GM18861 (cell line): ENCODE data around the gene ZNF524.

Experiments used
- ATAC-seq: cut with Tn5 transposase; IDR thresholded peaks from one replicate; pipeline ENCODE4 v1.9.1; 2021; ENCODE audit not compliant: unreplicated experiment

Gene ZNF524

DNA sequence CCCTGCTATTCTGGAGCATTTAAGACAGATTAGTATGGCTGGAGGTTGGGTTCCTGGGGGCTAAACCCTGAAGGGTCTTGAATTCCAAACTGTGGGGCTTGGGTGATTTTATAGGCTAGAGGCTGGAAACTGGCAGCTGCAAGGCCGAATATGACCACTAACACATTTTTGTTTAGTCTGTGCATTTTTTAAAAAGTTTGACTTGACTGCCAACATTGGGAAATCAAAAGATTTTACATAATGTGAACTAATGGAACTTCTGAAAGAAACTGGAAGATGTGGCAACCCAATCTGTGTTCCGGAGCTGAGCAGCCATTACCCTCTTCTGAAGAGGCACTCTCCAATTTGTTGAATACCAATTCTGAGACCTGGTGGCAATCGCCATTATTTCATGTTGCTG is 19.2 kb downstream of the ZNF524 start:
- ATAC-seq, result no peak

DNA sequence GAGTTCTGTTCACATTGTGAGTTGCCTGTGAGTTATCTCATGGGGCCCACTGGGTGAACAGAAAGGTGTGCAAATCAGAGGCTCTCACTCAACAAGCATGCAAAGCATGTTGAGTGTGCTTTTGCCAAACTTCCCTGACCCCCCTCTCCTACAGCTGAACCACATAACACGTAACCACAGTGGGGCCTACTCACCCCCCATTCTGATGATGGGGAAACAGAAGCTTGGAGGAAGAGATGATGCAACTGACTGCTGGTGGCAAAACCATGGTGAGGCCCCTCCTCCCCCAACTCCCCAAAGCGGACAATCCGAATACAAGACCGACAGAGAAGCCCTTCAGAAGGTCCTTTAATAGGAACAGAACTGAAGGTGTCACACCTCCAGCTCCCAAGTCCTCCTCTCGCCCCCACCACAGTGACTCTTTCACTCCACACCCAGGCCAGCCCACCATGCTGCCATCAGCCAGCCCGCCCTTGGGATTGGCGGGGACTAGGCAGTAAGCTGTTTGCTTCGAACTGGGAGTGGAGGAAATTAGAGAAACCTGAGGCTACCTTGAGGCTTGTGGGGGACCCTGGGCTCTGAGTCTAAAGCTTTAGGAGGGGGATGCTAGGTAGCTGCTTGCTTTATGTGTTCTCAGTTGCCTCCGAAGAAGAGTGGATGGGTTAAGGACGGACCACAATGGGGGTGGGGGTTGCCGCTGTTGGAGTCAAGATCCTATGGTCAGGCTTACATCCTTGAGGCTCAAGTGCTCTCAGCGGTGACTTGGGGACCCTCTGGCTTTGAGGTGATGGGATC is 20.5 kb downstream of the ZNF524 start:
- no peak for ATAC-seq

- ATAC-seq, result no peak
Measured at GRCh38 chr19:55621205-55621672, 21.2 kb downstream of the ZNF524 start.

DNA sequence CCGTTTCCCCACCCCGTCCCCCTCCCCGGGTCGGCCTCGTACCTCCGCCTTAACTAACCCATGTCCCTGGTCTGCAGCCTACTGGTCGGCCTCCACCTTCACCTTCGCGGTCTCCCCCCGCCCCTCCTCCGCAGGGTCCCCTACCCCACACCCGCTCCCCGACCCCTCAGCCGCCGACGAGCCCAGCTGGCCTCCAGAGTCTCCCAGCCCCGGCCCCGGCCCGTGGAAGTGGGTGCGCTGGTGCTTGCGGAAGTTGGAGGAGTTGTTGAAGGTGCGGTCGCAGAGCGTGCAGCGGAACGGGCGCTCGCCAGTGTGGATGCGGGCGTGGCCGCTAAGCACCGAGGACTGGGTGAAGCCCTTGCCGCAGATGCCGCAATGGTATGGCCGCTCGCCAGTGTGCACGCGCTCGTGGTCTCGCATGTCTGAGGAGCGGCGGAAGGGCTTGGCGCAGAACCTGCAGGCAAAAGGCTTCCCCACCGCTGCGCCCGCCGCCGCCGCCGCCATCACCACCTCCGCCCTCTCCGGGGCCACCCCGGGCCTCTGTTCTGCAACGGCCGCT is 21.7 kb downstream of the ZNF524 start:
- no peak for ATAC-seq

DNA sequence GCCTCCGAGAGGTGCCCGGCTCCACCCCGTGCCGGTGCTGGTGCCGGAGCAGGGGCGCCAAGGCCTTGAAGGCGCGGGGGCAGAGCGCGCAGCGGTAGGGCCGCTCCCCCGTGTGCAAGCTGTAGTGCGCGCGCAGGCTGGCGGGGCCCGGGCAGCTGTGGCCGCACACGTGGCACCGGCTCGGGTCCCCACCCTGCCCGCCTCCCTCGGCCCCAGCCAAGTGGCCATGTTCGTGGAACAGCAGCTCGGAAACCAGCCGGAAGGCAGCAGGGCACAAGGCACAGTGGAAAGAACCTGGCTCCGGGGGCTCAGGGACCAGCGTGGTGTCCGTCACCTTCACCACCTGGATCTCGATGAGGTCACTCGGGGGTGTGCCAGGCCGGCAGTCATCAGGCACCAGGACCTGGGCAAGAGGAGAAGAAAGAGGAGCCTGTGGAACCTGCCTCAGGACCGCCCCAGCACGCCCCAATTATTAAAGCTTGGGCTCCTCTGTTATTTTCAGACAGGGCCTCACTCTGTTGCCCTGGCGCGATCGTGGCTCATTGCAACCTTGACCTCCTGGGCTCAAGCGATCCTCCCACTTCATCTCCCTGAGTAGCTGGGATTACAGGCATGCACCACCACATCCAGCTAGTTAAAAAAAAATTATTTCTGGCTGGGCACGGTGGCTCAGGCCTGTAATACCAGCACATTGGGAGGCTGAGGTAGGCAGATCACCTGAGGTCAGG is 22.3 kb downstream of the ZNF524 start:
- ATAC-seq, result no peak

DNA sequence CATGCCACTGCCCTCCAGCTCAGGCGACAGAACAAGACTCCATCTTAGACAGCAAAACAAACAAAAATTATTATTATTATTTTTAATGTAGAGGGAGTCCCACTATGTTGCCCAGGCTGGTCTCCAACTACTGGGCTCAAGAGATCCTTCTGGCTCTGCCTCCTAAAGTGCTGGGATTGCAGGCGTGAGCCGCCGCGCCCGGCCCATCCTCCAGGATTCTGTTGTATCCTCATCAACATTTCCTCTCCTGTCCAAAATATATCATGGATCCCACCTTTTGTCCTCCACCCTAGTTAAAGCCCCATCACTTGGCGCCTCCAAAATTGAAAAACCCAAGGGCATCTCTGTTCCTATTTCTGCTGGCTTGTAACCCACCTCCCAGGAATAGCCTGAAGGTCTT is 23.0 kb downstream of the ZNF524 start:
- ATAC-seq, result no peak

DNA sequence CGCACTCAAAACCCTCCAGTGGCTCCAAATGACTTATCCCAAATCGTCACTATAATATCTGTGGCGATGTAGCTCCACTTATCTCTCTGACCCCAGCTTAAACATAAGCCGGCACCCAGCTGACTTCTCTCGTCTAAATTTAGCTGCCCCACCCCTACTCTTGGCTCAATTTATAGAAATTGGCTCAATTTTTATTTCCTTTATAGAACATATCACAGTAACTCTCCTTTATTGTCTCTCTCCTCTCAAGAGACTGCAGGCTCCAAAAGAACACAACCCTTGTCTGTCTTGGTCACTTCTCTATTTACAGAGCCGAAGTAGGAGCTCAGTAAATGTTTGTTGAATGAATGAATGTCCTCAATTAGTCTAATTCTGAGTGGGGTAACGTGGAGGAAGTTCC is 23.5 kb downstream of the ZNF524 start:
- no peak for ATAC-seq

DNA sequence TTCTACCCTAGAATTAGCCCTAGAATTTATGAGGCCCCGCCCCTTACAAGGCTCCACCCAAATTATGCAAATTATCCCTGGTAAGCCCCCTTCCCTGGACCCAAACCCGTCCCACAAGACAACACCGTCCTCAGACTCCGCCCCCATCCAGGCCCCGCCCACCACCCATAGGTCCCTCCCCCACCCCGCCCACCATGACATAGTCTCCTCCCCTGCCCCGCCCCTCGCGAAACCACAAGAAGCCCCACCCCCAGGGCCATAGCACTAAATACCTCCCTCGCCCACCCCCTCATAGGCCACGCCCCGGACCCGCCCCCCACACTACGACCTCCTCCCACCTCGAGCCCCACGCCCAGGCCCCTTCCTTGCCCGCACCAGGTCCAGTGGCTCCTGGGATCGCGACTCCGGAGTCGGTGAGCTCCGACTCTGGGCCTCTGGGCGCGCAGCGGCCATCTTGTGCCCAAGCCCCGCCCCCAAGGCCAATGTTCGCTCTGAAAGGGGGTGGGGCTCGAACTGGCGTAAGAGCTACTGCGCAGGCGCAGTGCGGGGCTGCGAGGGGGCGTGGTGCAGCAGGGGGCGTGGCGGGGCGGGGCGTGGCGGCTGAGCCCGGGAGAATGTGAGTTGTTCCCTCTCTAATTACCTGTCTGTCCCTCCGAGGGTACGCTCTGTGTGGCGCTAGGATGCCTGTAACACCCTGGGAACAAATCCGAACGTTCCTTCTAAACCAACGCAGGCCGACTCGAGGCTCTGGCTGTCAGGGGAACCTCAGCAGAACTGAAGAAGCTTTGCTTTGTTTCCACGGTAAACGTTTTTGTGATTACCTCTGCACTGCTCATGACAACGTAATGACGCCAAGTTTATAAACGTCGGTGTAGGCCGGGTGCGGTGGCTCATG is 24.3 kb downstream of the ZNF524 start, which contains the start of gene ZNF784:
Gene ZNF784, minus strand, starts transcription at position 458 of the 895 bp plus-strand sequence. Its CDS starts 5 bp downstream, at position 453.
- ATAC-seq, result no peak

DNA sequence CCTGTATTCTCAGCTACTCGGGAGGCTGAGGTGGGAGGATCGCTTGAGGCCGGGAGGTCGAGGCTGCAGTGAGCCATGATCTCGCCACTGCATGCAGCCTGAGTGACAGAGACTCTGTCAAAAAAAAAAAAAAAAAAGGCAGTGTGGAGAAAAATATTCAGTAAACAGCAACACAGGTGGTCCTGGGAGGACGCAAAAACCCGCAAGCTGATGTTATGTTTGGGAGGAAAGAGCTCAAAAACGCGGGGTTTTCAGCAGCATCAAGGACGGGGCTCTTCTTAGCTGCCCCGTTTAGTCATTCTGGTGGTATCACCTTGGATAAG is 24.9 kb downstream of the ZNF524 start:
- no peak for ATAC-seq

GRCh38 chr19:55626350-55626749 is 26.3 kb downstream of the ZNF524 start:
- ATAC-seq, result no peak

DNA sequence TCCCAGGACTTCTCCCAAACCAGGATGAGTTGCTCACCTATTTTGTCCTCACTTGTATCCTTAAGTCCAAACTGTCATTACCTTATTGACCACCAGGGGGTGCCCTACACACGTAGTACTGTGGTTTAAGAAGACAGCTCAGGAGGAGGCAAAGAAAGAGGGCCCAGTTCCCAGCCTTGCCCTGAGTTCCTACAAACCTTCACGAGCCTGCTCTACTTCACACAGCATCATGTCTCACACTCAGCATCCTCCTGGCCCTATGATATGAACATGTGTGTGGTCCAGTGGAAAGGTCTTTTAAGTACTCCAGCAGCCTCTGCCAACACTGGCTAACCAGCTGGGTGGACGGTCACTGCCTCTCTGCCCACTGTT is 32.4 kb downstream of the ZNF524 start:
- ATAC-seq, result no peak

DNA sequence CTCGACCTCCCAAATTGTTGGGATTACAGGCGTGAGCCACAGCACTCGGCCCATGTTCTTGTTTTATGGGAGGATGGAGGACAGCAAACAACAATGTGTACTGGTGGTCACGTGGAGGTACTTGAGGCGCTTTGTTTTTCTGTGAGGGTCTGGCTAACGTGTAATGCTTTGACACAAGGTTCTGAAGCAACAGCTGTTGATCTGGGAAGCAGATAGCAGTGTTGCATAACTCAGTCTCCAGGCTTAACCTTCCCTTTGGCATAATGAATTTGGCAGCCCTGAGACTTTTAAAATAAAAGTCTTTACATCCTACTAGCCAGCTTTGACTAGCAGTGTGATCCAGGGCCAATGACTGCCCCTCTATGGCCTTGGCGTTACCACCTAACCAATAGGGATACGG is 33.8 kb downstream of the ZNF524 start:
- ATAC-seq, result no peak

- ATAC-seq, result no peak
Measured at GRCh38 chr19:55635334-55635717, 35.2 kb downstream of the ZNF524 start.

- no peak for ATAC-seq
Measured at GRCh38 chr19:55635856-55636440, 35.9 kb downstream of the ZNF524 start.

DNA sequence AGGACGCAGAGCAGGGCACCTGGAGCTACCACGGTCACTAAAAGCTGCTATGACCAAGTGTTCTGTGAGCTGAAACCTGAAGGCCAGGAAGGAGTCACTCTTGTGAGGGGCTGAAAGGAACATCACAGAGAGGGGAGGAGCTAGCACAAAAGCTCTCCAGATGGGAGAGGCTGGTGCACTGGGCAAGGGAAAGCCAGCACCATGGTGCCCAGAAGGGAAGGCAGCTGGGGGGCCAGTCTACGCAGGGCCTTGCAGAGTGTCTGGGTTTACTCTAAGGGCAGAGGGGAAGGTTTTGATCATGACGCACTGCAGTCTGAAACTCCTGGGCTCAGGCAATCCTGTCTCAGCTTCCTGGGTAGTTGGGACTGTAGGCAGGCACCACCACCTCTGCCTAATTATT is 36.6 kb downstream of the ZNF524 start:
- ATAC-seq, result no peak

GRCh38 chr19:55637534-55637933 is 37.4 kb downstream of the ZNF524 start:
- ATAC-seq, result no peak

- no peak for ATAC-seq
Measured at GRCh38 chr19:55638864-55639359, 38.8 kb downstream of the ZNF524 start.

DNA sequence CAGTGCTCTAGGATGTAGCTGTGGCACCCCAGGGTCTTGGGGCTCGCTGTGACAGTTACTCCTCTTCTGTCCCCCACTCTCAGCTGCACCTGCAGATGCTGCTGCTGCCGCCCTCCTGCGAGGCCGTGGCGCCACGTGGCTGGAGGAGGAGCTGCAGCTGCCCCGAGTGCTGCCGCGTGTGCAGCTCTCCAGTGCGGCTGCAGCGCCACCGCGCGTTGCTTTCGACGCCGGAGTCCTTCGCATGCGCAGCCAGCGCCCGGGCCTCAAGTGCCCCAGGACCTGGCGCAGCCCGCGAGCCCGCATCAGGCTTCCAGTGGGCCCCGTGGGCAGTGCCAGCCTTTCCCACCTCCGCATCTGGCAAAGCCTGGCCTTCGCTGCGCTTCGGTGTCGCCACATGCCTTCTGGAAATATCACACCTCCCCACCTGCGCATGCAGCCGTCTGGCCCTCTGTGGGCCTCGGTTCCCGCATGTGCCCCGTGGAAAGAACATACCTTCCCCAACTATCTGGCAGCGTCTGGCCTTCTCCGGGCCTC is 40.0 kb downstream of the ZNF524 start:
- no peak for ATAC-seq

DNA sequence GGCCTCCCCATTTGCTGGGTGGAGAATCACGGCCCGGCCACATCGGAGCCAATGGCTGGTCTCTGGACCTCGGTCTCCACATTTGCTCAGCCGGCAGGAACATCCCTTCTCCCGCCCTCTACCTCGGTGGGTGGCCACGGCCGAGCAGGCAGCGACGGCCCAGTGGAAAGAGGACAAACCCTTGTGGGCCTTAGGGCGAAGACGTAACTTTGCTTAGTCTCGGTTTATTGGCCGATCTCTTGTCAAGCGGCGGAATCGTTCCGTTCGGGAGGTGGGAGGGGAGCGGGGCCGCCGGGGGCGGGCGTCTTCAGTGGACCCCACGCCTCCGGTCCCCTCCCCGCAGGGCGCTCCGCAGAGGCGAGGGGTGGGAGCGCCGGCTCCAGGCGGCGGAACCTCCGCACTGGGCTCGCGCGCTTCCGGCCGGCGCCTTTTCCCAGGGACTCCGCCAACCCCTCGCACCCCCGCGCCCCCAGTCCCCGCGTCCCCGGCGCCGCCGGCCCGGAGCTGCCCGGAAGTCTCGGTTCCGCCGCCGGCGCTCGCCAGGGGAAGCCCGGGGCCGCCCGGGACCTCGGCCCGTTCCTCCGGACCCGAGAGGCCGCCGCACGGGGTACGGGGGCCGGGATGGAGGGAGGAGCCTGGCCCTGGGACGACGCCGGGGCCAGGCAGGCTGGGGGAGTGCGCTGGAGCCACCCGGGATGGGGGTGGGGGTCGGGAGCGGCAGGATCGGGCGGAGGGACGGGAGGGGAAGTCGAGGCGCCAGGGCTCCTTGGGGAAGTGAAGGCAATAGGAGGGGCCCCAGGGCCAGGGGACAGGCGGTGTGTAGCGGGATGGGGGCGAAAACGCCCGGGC is 40.7 kb downstream of the ZNF524 start, which contains the start of gene ZNF580:
Gene ZNF580, plus strand, starts transcription at position 426 of the 849 bp plus-strand sequence. CDS start 1,507 bp downstream, outside the sequence.
- ATAC-seq, result no peak
